Measurements from ENCODE around the gene GOLGA6L9.
"Not testable (repeated sequence)": the region's sequence is repeated elsewhere in the genome, so short reads cannot be mapped to it uniquely, and the experiment has no call there.

DNA sequence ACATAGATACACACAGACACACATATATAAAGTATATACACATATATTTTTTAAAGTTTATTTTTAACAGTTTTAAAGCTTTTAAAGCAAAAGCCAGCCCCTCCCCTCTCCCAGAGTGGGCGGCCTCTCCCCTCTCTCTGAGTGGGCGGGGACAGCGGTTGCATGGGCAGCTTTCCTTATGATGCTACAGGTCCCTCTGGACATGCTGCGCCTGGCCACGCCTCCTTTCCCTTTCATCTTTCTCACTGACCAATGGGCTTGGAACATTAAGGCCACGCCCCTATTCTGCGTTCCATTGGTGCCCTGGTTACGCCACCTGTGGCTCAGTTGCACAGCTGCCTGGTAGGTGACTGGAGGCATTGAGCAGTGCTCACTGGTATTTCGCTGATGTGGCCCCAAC is at the start of gene GOLGA6L9:
- TF ChIP-seq, protein P1, sequence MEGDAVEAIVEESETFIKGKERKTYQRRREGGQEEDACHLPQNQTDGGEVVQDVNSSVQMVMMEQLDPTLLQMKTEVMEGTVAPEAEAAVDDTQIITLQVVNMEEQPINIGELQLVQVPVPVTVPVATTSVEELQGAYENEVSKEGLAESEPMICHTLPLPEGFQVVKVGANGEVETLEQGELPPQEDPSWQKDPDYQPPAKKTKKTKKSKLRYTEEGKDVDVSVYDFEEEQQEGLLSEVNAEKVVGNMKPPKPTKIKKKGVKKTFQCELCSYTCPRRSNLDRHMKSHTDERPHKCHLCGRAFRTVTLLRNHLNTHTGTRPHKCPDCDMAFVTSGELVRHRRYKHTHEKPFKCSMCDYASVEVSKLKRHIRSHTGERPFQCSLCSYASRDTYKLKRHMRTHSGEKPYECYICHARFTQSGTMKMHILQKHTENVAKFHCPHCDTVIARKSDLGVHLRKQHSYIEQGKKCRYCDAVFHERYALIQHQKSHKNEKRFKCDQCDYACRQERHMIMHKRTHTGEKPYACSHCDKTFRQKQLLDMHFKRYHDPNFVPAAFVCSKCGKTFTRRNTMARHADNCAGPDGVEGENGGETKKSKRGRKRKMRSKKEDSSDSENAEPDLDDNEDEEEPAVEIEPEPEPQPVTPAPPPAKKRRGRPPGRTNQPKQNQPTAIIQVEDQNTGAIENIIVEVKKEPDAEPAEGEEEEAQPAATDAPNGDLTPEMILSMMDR (conservative IDR thresholded peaks at IDR 0.05 in 1 of 2, IDR thresholded peaks at IDR 0.05 in 1 of 2; ENCODE audit: extremely low read depth in 1 of 2, insufficient read depth in 1 of 2, low read depth in 1 of 2, low read length in 2 of 2), result not testable (repeated sequence)
- not testable (repeated sequence) for TF ChIP-seq EZH2 (IDR thresholded peaks at IDR 0.05; ENCODE audit: borderline replicate concordance, low read length)

All from mammary epithelial cell (primary cell).